Endothelial cell of umbilical vein (primary cell): ENCODE data around the gene RCOR2. TPM values are rescaled to one million over a fixed set of nuclear protein-coding genes. Genes with fewer than 3 reads are reported as not detected.

ENCODE experiments used
- BruUV-seq: library from RNA; stranded (reverse); fragments of 400-500 nt; replicated peaks from 2 replicates; lab custom pipeline; 2021; lab: Mats Ljungman, UMichigan
- CTCF ChIA-PET: fragments of 300-600, 350-600 bp; sonication (Branson Sonifier 250); formaldehyde crosslinking; loops from one replicate; lab custom pipeline; 2021; ENCODE audit warnings: antibody characterized with exemption, inconsistent platforms; lab: Charles Lee
- POLR2A ChIA-PET: fragments of 300-600, 350-600 bp; sonication (Branson Sonifier 250); formaldehyde crosslinking; loops from one replicate; lab custom pipeline; 2021; ENCODE audit warnings: antibody characterized with exemption, inconsistent platforms; lab: Charles Lee
- DNase-seq: peaks from one replicate; pipeline ENCODE4 v3.0.0-alpha.2; 2011; ENCODE audit warnings: low read depth, low spot score
- FAIRE-seq: peaks from 2 replicates; lab custom pipeline; 2011; peaks lifted over from hg19 to GRCh38; lab: Jason Lieb, UNC
- H2AFZ ChIP-seq: 2 replicates; pipeline ENCODE4 v1.6.0; 2012; ENCODE audit warnings: low read depth, low read length, control low read depth, inconsistent platforms
- H3K27ac ChIP-seq: 2 replicates; pipeline ENCODE4 v1.5.1; 2011; ENCODE audit warnings: low read depth, mild to moderate bottlenecking, control low read depth, low read length, moderate library complexity; ENCODE audit not compliant: insufficient read depth
- H3K27me3 ChIP-seq, 2 experiments: 2 replicates each; pipeline versions ENCODE4 v1.6.0 to v1.6.1; 2011; ENCODE audit warnings: low read length in 2 of 2, mixed read lengths in 1 of 2; ENCODE audit not compliant: control insufficient read depth in 2 of 2, insufficient read depth in 2 of 2
- H3K36me3 ChIP-seq, 2 experiments: 2 replicates in 1 of 2; 3 replicates in 1 of 2; pipeline ENCODE4 v1.5.1; 2011; ENCODE audit warnings: low read length in 2 of 2, mild to moderate bottlenecking in 1 of 2, moderate library complexity in 1 of 2; ENCODE audit not compliant: control insufficient read depth in 2 of 2, insufficient read depth in 2 of 2; ENCODE audit errors: extremely low read depth in 1 of 2
- H3K4me1 ChIP-seq: 3 replicates; pipeline ENCODE4 v1.5.1; 2011; ENCODE audit warnings: mild to moderate bottlenecking, low read length; ENCODE audit not compliant: control insufficient read depth, insufficient read depth; ENCODE audit errors: extremely low read depth
- H3K4me2 ChIP-seq: 2 replicates; pipeline ENCODE4 v1.6.1; 2011; ENCODE audit warnings: low read length, control low read depth, mixed read lengths; ENCODE audit not compliant: insufficient read depth
- H3K4me3 ChIP-seq, 3 experiments: fragments of 200-600 bp in 1 of 3; sonication (generic), shearing (Covaris generic) in 1 of 3; replicated peaks in 1 of 3; 2 replicates each; pipeline ENCODE4 v1.5.1; 2011 to 2016; ENCODE audit warnings: control low read depth in 3 of 3, low read length in 3 of 3, mild to moderate bottlenecking in 2 of 3, inconsistent platforms in 1 of 3, low read depth in 1 of 3, moderate library complexity in 1 of 3; ENCODE audit not compliant: insufficient read depth in 1 of 3
- H3K79me2 ChIP-seq: 2 replicates; pipeline ENCODE4 v1.6.0; 2012; ENCODE audit warnings: low read length, inconsistent platforms; ENCODE audit not compliant: control insufficient read depth, insufficient read depth
- H3K9ac ChIP-seq: replicated peaks from 2 replicates; pipeline ENCODE3; 2011; ENCODE audit warnings: low read length, control low read depth; ENCODE audit not compliant: insufficient read depth; ENCODE audit errors: extremely low read depth
- H3K9me1 ChIP-seq: replicated peaks from 3 replicates; pipeline ENCODE4 v1.6.0; 2011; ENCODE audit warnings: mild to moderate bottlenecking, low read length; ENCODE audit not compliant: control insufficient read depth, insufficient read depth; ENCODE audit errors: extremely low read depth
- H3K9me3 ChIP-seq: replicated peaks from 2 replicates; pipeline ENCODE4 v1.5.1; 2012; ENCODE audit warnings: low read length, inconsistent platforms; ENCODE audit not compliant: control insufficient read depth, insufficient read depth
- H4K20me1 ChIP-seq: replicated peaks from 2 replicates; pipeline ENCODE3; 2011; ENCODE audit warnings: mild to moderate bottlenecking, low read length; ENCODE audit not compliant: control insufficient read depth, insufficient read depth; ENCODE audit errors: extremely low read depth
- EZH2 ChIP-seq: IDR thresholded peaks from 2 replicates; pipeline ENCODE4 v1.6.1; 2012; ENCODE audit warnings: borderline replicate concordance, low read depth, mild to moderate bottlenecking, moderate library complexity, low read length, inconsistent platforms; ENCODE audit not compliant: severe bottlenecking
- FOS ChIP-seq: IDR thresholded peaks from 2 replicates; pipeline ENCODE4 v1.6.1; 2011; ENCODE audit warnings: mild to moderate bottlenecking, low read length, moderate library complexity, borderline replicate concordance; ENCODE audit not compliant: insufficient read depth
- GATA2 ChIP-seq: IDR thresholded peaks from 2 replicates; pipeline ENCODE4 v1.7.0; 2011; ENCODE audit warnings: low read depth, mild to moderate bottlenecking, moderate library complexity, mixed read lengths, low read length; ENCODE audit not compliant: insufficient read length, insufficient read depth
- JUN ChIP-seq: IDR thresholded peaks from 2 replicates; pipeline ENCODE4 v1.6.1; 2011; ENCODE audit warnings: borderline replicate concordance, low read depth; ENCODE audit not compliant: insufficient read length, insufficient read depth
- MYC ChIP-seq: IDR thresholded peaks from one replicate; pipeline ENCODE4 v1.6.1; 2011; ENCODE audit warnings: mild to moderate bottlenecking, low read depth, low read length
- POLR2A ChIP-seq: IDR thresholded peaks from 2 replicates; pipeline ENCODE4 v1.6.1; 2012; ENCODE audit warnings: low read depth, mild to moderate bottlenecking, control low read depth, low read length
- POLR2AphosphoS5 ChIP-seq: IDR thresholded peaks from 2 replicates; pipeline ENCODE4 v1.6.1; 2012; ENCODE audit warnings: low read depth, mild to moderate bottlenecking, control low read depth, low read length, moderate library complexity; ENCODE audit not compliant: insufficient read depth
- dilution Hi-C: fragments of 300-500 bp; cut with MboI; formaldehyde crosslinking; loops from one replicate; pipeline ENCODE4 v1.15.0; 2019; ENCODE audit warnings: low sequenced_read_pairs; ENCODE audit not compliant: extremely low pct_ligation_motif_present
- intact Hi-C: fragments of 100-400 bp; cut with micrococcal nuclease; formaldehyde crosslinking; loops from one replicate; pipeline ENCODE4 v1.10.0; 2022
- polyA plus RNA-seq, 4 experiments: library from polyadenylated mRNA; depleted of rRNA in 3 of 4; stranded (reverse) in 3 of 4; unstranded in 1 of 4; fragments of >200 nt; gene quantifications; 2 replicates each; pipeline versions ENCODE4 v1.2.1 to v1.2.3, GENCODE V29; 2011 to 2012; ENCODE audit warnings: missing spikeins in 1 of 4
- total RNA-seq: library from RNA; stranded (reverse); gene quantifications from 2 replicates; pipeline ENCODE4 v1.2.3, GENCODE V29; 2021
- TF ChIP-seq, protein P1 (sequence below): IDR thresholded peaks from 2 replicates; pipeline ENCODE4 v1.6.1; 2011; ENCODE audit not compliant: insufficient read depth, insufficient read length
- TF ChIP-seq, protein P2 (sequence below), 2 donors: IDR thresholded peaks; 1 replicate in 1 of 2; 2 replicates in 1 of 2; pipeline ENCODE4 v1.5.1; 2011; ENCODE audit warnings: low read length in 2 of 2, mild to moderate bottlenecking in 2 of 2, moderate library complexity in 2 of 2, control low read depth in 1 of 2, inconsistent platforms in 1 of 2, low read depth in 1 of 2; ENCODE audit not compliant: insufficient read depth in 1 of 2; ENCODE audit errors: extremely low read depth in 1 of 2

The RCOR2 gene
- total and polyA plus RNA-seq, 2 donors (not counting 3 experiments of a cell fraction or from before 2014, with no cell fraction given), result 0.13 to 0.63 TPM

DNA sequence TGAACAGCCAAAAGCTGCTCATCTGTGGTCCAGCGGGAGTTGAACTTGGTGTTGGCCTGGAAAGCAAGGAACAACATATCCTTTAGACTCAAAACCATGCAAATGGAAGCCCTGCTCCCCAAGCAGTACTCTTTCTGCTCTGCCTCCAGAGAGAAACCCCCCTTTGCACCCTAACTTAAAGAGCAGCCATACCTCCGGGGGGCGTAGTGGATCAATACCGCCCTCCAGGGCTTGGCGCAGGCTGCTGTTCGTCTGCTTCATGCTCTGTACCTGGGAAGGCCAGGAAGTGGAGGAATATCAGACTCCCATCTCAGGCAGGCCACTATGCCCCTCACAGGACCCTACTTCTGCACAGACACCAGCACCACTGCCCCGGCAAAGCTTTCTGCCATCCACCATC lies 4.3 kb downstream of the RCOR2 start:
- Histone ChIP-seq H3K9ac (no peak overlapping the region), H3K4me2 (no peak overlapping the region), H2AFZ (no peak overlapping the region), H3K9me1 (no peaks in the 10 kb centered on the region), H3K27me3 (peaks cover 0 to 2% of the 10 kb centered on the region in 2 experiments), H3K79me2 (no peaks in the 10 kb centered on the region), H3K9me3 (no peaks in the 10 kb centered on the region), H3K27ac (no peak overlapping the region), H4K20me1 (no peaks in the 10 kb centered on the region), H3K4me3 (no peak overlapping the region), H3K4me1 (peaks cover 5% of the 10 kb centered on the region), H3K36me3 (peaks cover 0 to 7% of the 10 kb centered on the region in 2 experiments)
- FAIRE-seq (no peak), DNase-seq (no peak)
- BruUV-seq, result no TSS peak
- intact Hi-C loops, result no loop called here
- ChIA-PET POLR2A (interaction anchor here (0.6 kb wide), 1 partner anchor 74 kb away, joined by 3 read pairs; the partner anchor contains the start of gene MARK2), CTCF (interaction anchor here (0.7 to 3.1 kb wide), 3 partner anchors 12 to 75 kb away, joined by 3 to 12 read pairs (median 10); partner anchors contain the start of gene MARK2)
- no peak for TF ChIP-seq POLR2AphosphoS5
- TF ChIP-seq GATA2, result no peak
- TF ChIP-seq MYC, result no peak
- TF ChIP-seq JUN, result no peak
- TF ChIP-seq, protein P1, sequence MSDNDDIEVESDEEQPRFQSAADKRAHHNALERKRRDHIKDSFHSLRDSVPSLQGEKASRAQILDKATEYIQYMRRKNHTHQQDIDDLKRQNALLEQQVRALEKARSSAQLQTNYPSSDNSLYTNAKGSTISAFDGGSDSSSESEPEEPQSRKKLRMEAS, result no peak
- TF ChIP-seq, protein P2, sequence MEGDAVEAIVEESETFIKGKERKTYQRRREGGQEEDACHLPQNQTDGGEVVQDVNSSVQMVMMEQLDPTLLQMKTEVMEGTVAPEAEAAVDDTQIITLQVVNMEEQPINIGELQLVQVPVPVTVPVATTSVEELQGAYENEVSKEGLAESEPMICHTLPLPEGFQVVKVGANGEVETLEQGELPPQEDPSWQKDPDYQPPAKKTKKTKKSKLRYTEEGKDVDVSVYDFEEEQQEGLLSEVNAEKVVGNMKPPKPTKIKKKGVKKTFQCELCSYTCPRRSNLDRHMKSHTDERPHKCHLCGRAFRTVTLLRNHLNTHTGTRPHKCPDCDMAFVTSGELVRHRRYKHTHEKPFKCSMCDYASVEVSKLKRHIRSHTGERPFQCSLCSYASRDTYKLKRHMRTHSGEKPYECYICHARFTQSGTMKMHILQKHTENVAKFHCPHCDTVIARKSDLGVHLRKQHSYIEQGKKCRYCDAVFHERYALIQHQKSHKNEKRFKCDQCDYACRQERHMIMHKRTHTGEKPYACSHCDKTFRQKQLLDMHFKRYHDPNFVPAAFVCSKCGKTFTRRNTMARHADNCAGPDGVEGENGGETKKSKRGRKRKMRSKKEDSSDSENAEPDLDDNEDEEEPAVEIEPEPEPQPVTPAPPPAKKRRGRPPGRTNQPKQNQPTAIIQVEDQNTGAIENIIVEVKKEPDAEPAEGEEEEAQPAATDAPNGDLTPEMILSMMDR (IDR thresholded peaks at IDR 0.05; ENCODE audit: extremely low read depth in 1 of 2, insufficient read depth in 1 of 2, low read depth in 1 of 2, low read length in 2 of 2), result no peak
- no peak for TF ChIP-seq POLR2A
- no peak for TF ChIP-seq FOS
- no peak for TF ChIP-seq EZH2
- dilution Hi-C loops, result no loop called here
